CD8-positive, alpha-beta memory T cell (primary cell): ENCODE data around the gene CIB4. TPM values are rescaled to one million over a fixed set of nuclear protein-coding genes. Genes with fewer than 3 reads are reported as not detected.

Experiments used
- CTCF ChIA-PET: fragments of 350-600 bp; sonication (Branson Sonifier 250); formaldehyde crosslinking; loops from one replicate; lab custom pipeline; 2021; ENCODE audit warnings: antibody characterized with exemption; lab: Charles Lee
- POLR2A ChIA-PET: fragments of 350-600 bp; sonication (Branson Sonifier 250); formaldehyde crosslinking; loops from one replicate; lab custom pipeline; 2021; ENCODE audit warnings: antibody characterized with exemption; lab: Charles Lee
- DNase-seq, 5 donors: peaks; one replicate each; pipeline versions ENCODE4 v3.0.0 to v3.0.0-alpha.2; 2020 to 2022; ENCODE audit warnings: mixed read lengths in 1 of 5
- H3K27ac ChIP-seq: one replicate; pipeline ENCODE4 v1.7.0; 2013; ENCODE audit warnings: low read depth, mild to moderate bottlenecking, low read length, moderate library complexity
- H3K27me3 ChIP-seq: 2 replicates; pipeline ENCODE4 v1.7.0; 2013; ENCODE audit warnings: low read length, mild to moderate bottlenecking; ENCODE audit not compliant: insufficient read depth, poor library complexity, severe bottlenecking
- H3K36me3 ChIP-seq: 2 replicates; pipeline ENCODE4 v1.7.0; 2013; ENCODE audit warnings: mild to moderate bottlenecking, low read length, moderate library complexity; ENCODE audit not compliant: insufficient read depth
- H3K4me1 ChIP-seq: 2 replicates; pipeline ENCODE4 v1.7.0; 2013; ENCODE audit warnings: mild to moderate bottlenecking, low read length, moderate library complexity; ENCODE audit not compliant: insufficient read depth
- H3K4me3 ChIP-seq: 2 replicates; pipeline ENCODE4 v1.7.0; 2013; ENCODE audit warnings: mild to moderate bottlenecking, low read length
- H3K9me3 ChIP-seq: 2 replicates; pipeline ENCODE4 v1.7.0; 2013; ENCODE audit warnings: mild to moderate bottlenecking, low read length
- H3K27ac Mint-ChIP-seq, 8 donors: one replicate each; pipeline ENCODE4 v1.8.0; 2020 to 2021; ENCODE audit warnings: mixed read lengths in 8 of 8, mild to moderate bottlenecking in 6 of 8, inconsistent platforms in 3 of 8, moderate library complexity in 3 of 8
- H3K27me3 Mint-ChIP-seq, 2 donors: one replicate each; pipeline ENCODE4 v1.8.0; 2020 to 2021; ENCODE audit warnings: mixed read lengths in 2 of 2, mild to moderate bottlenecking in 1 of 2, moderate library complexity in 1 of 2
- H3K36me3 Mint-ChIP-seq, 3 donors: one replicate each; pipeline ENCODE4 v1.8.0; 2020 to 2021; ENCODE audit warnings: mixed read lengths in 3 of 3, inconsistent platforms in 1 of 3, mild to moderate bottlenecking in 1 of 3
- H3K4me1 Mint-ChIP-seq, 3 donors: one replicate each; pipeline ENCODE4 v1.8.0; 2020 to 2021; ENCODE audit warnings: mixed read lengths in 3 of 3, inconsistent platforms in 1 of 3, mild to moderate bottlenecking in 1 of 3
- H3K4me3 Mint-ChIP-seq, 7 donors: one replicate each; pipeline ENCODE4 v1.8.0; 2020 to 2021; ENCODE audit warnings: mixed read lengths in 7 of 7, mild to moderate bottlenecking in 6 of 7, moderate library complexity in 4 of 7, inconsistent platforms in 2 of 7
- H3K9me3 Mint-ChIP-seq, 5 donors: one replicate each; pipeline ENCODE4 v1.8.0; 2020 to 2022; ENCODE audit warnings: mixed read lengths in 5 of 5, mild to moderate bottlenecking in 3 of 5, moderate library complexity in 2 of 5, inconsistent platforms in 1 of 5
- polyA plus RNA-seq: library from polyadenylated mRNA; unstranded; fragments of 300-500 nt; fragmentation: Illumina TruSeq; gene quantifications from one replicate; pipeline ENCODE4 v1.2.3, GENCODE V29; 2021
- total RNA-seq, 2 experiments: library from RNA; stranded (reverse); gene quantifications; one replicate each; pipeline ENCODE4 v1.2.3, GENCODE V29; 2021

The CIB4 gene
- total and polyA plus RNA-seq, 3 experiments from 2014 or later = not detected

DNA sequence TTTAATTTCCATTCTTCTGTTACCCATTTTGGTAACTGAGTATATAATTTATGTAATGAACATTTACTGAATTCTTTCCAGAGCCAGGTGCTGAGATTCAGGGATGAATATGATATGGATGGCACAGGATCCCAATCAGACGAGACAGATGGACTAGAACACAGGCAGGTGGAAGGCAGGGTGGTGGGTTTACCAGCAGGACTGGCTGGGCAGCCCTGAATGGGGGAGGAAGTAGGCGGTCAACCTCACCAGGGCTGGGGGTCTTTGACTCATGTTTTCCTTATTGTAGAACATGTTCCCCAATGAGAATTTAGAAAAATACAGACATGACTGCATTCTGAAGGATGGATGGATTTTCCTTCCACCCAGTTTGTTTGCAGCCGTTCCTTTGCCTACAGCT, 80.3 kb downstream of the CIB4 start:
- H3K36me3 Mint-ChIP-seq = no peaks in the 10 kb centered on the region
- Histone ChIP-seq H3K4me1 (peaks cover 4% of the 10 kb centered on the region), H3K27ac (no peak overlapping the region), H3K4me3 (no peak overlapping the region), H3K36me3 (no peaks in the 10 kb centered on the region), H3K9me3 (no peaks in the 10 kb centered on the region), H3K27me3 (peaks cover 24% of the 10 kb centered on the region)
- peaks cover 36 to 84% of the 10 kb centered on the region in 2 donors for H3K27me3 Mint-ChIP-seq
- ChIA-PET POLR2A (no interaction called here), CTCF (interaction anchor here (3.4 kb wide), 1 partner anchor 17 kb away, joined by 7 read pairs; no protein-coding TSS in a partner anchor)
- H3K4me3 Mint-ChIP-seq = peak overlapping the region in 1 of 7 donors; percentile 54
- H3K4me1 Mint-ChIP-seq = peaks cover 5 to 15% (median 9%) of the 10 kb centered on the region in 3 donors
- no peak for DNase-seq
- H3K27ac Mint-ChIP-seq = no peak overlapping the region
- peaks cover 0 to 1% (median 0%) of the 10 kb centered on the region in 5 donors for H3K9me3 Mint-ChIP-seq

DNA sequence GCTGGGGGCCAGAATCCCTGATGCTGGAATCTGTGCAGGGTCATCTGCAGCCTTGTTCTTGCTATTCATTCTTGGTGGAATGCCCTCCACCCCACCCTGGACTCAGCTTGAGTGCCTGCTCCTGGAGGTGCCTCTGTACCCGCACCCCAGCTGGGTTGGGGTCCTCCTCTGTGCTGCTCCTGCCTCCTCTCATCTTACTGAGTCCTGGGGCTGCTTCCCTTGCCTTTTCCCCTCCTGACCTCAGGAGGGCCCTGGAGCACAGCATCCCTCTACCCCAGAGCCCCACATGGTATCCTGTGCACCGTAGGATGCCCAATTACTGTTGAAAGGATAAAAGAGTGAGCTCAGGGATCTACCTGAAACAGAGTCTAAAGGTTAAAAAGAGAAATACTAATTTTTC, 81.6 kb downstream of the CIB4 start:
- Histone ChIP-seq H3K4me3 (no peak overlapping the region), H3K9me3 (no peaks in the 10 kb centered on the region), H3K27me3 (peaks cover 22% of the 10 kb centered on the region), H3K36me3 (no peaks in the 10 kb centered on the region), H3K4me1 (peaks cover 4% of the 10 kb centered on the region), H3K27ac (no peak overlapping the region)
- CTCF ChIA-PET = no interaction called here
- H3K4me1 Mint-ChIP-seq = peaks cover 5 to 15% (median 9%) of the 10 kb centered on the region in 3 donors
- H3K4me3 Mint-ChIP-seq = no peak overlapping the region
- POLR2A ChIA-PET = no interaction called here
- H3K27me3 Mint-ChIP-seq = peaks cover 35 to 80% of the 10 kb centered on the region in 2 donors
- H3K27ac Mint-ChIP-seq = no peak overlapping the region
- peaks cover 0 to 1% (median 0%) of the 10 kb centered on the region in 5 donors for H3K9me3 Mint-ChIP-seq
- no peaks in the 10 kb centered on the region for H3K36me3 Mint-ChIP-seq
- no peak for DNase-seq

DNA sequence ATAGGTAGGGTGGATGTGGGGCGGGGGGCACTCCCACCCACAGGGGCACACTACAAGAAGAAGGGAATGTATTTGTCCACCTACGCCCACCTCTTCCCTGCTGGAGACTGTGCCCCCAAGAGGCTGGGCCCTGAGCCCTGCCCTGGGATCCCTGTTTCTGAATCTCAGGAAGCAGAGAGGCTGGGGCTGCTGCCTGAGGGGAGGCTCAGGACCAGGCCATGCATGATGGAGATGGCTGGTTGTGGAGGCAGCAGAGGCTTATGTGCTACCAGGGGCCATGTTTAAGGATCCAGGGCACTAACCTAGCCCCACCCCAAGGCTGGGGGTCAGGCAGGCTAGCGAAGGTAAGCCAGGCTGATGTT, 82.1 kb downstream of the CIB4 start:
- POLR2A ChIA-PET = no interaction called here
- Mint-ChIP-seq H3K27me3 (peaks cover 32 to 75% of the 10 kb centered on the region in 2 donors), H3K9me3 (peaks cover 0 to 1% (median 0%) of the 10 kb centered on the region in 5 donors), H3K27ac (no peak overlapping the region), H3K36me3 (no peaks in the 10 kb centered on the region), H3K4me3 (no peak overlapping the region), H3K4me1 (peaks cover 5 to 15% (median 9%) of the 10 kb centered on the region in 3 donors)
- Histone ChIP-seq H3K9me3 (no peaks in the 10 kb centered on the region), H3K27ac (no peak overlapping the region), H3K27me3 (peaks cover 17% of the 10 kb centered on the region), H3K36me3 (no peaks in the 10 kb centered on the region), H3K4me1 (peaks cover 4% of the 10 kb centered on the region), H3K4me3 (no peak overlapping the region)
- DNase-seq = no peak
- CTCF ChIA-PET = no interaction called here

DNA sequence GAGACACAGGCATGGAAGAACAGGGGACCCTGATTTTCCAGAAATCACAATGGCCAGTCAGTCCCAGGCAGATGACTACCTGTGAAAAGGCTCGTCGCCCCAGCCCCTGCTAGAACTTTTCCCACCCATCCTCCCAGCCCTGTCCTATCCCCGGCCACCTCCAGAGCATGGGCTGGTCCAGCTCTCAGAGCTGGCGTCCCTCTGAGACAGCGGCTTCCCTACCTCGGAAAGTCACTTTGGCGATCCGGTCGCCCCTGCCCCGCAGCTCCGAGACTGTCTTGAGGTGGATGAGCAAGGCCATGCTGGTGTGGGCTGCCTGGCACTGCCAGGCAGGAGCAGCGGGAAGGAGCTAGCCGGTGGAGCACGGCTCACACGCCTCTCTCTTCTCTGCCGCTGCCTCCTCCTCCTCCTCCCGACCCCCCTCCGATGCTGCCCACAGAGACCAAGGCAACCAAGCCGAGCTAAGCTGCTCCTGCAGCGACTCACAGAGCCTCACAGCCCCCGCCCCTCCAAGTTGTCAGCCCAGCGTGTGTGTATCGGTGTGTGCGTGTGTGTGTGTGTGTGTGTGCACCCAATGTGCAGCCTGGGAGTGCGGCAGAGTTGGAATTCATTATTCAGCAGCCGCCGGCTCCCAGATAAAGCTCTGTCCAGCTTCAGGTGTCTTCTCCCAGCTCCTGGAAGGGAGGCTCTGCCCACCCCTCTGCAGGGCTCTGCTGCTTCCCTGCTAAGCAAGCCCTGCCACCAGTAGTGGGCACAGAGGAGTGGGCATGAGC, 82.7 kb downstream of the CIB4 start:
- ChIA-PET CTCF (no interaction called here), POLR2A (no interaction called here)
- no peak overlapping the region for H3K4me3 Mint-ChIP-seq
- H3K27me3 Mint-ChIP-seq = peaks cover 31 to 72% of the 10 kb centered on the region in 2 donors
- H3K9me3 ChIP-seq = no peaks in the 10 kb centered on the region
- H3K4me1 Mint-ChIP-seq = peaks cover 5 to 15% (median 9%) of the 10 kb centered on the region in 3 donors
- no peak overlapping the region for H3K27ac Mint-ChIP-seq
- H3K36me3 ChIP-seq = no peaks in the 10 kb centered on the region
- H3K27ac ChIP-seq = no peak overlapping the region
- H3K36me3 Mint-ChIP-seq = no peaks in the 10 kb centered on the region
- no peak for DNase-seq
- peaks cover 12% of the 10 kb centered on the region for H3K27me3 ChIP-seq
- no peak overlapping the region for H3K4me3 ChIP-seq
- peaks cover 4% of the 10 kb centered on the region for H3K4me1 ChIP-seq
- H3K9me3 Mint-ChIP-seq = peaks cover 0 to 1% (median 0%) of the 10 kb centered on the region in 5 donors

DNA sequence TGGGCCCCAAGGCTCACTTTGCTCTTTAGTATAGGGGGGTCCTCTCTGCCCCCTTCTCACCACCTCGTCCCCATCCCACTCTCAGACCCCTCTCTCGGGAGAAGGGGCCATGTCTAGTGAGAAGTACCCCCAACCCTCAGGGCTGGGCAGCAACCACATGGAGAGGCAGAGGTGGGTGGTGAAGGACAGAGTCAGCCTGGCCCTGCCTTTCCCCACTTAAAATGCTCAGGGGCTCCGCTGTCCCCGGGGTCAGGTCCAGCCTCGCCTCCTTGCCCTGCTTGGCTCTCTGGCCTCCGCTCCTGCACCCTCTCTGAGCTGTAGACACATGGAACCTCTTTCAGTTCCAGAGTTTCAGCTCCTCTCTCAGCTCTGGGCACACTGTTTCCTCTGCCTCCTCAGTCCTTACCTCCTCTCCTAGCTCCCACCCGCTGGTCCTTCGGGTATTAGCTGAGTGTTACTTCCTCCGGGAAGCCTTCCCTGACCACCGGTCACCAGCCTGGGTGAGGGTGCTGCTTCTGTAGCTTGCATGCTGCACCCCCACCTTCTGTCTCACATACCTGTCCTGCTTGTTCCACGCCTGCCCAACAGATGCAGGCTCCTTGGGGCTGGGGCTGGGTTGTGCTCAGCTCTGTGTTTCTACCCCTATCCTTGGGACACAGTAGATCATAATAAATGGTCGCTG, 83.8 kb downstream of the CIB4 start:
- Mint-ChIP-seq H3K4me1 (peaks cover 2 to 6% (median 4%) of the 10 kb centered on the region in 3 donors), H3K4me3 (no peak overlapping the region), H3K27ac (peak overlapping the region in 1 of 8 donors; percentile 87), H3K36me3 (no peaks in the 10 kb centered on the region), H3K9me3 (peaks cover 0 to 1% (median 0%) of the 10 kb centered on the region in 5 donors), H3K27me3 (peaks cover 33 to 73% of the 10 kb centered on the region in 2 donors)
- Histone ChIP-seq H3K27me3 (peaks cover 10% of the 10 kb centered on the region), H3K9me3 (no peaks in the 10 kb centered on the region), H3K4me1 (peaks cover 4% of the 10 kb centered on the region), H3K36me3 (no peaks in the 10 kb centered on the region), H3K4me3 (no peak overlapping the region), H3K27ac (no peak overlapping the region)
- CTCF ChIA-PET = no interaction called here
- no peak for DNase-seq
- POLR2A ChIA-PET = no interaction called here

DNA sequence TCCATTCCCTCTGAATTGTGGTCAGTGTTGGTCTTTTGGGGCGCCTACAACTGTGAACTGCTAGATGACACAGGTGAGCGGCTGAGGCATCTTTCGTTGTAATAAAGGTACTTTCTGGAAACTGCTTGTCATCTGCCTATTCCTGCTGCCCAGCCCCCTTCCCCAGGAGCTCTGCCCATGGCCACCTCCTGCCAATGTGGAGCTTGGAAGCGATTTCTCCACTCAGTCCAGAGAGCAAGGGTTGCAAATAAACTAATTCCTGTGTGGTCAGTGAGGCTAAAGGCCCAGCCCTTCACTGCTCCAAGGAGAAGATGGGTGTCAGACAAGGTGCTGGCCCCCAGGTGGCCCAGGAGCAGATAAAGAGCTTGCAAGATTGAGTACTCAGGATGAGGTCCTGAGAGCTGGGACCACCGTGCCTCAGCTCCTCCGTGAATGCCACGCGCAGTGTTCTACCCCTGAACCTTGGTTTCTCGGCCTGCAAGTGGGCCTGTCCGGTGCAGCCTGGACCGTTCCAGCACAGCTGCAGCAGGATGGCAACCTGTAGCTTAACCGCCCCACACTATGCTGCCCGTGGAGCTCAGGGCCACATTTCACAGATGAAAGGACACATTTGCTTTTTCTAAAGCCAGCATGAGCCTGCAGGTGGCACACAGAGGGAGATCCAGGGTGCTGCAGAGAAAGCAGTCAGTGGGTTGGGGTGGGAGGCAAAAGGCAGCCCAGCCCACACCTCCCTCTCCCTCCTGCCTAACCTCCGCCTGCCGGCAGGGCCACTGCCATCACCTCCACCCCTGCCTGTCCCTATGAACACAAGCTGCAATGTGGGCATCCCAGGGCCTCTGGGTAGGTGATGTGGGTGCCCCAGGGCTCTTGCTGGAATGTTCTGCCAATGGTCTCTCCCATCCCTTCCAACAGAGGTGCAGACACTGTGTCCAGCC, 84.6 kb downstream of the CIB4 start:
- Mint-ChIP-seq H3K4me3 (peak overlapping the region in 1 of 7 donors; percentile 54), H3K27me3 (peaks cover 30 to 70% of the 10 kb centered on the region in 2 donors), H3K36me3 (no peaks in the 10 kb centered on the region), H3K4me1 (peaks cover 0 to 1% (median 0%) of the 10 kb centered on the region in 3 donors), H3K9me3 (peaks cover 0 to 1% (median 0%) of the 10 kb centered on the region in 5 donors), H3K27ac (no peak overlapping the region)
- no peak for DNase-seq
- H3K9me3 ChIP-seq = no peaks in the 10 kb centered on the region
- no peak overlapping the region for H3K27ac ChIP-seq
- no peaks in the 10 kb centered on the region for H3K36me3 ChIP-seq
- POLR2A ChIA-PET = no interaction called here
- H3K27me3 ChIP-seq = peaks cover 4% of the 10 kb centered on the region
- H3K4me3 ChIP-seq = no peak overlapping the region
- CTCF ChIA-PET = no interaction called here
- H3K4me1 ChIP-seq = no peaks in the 10 kb centered on the region

DNA sequence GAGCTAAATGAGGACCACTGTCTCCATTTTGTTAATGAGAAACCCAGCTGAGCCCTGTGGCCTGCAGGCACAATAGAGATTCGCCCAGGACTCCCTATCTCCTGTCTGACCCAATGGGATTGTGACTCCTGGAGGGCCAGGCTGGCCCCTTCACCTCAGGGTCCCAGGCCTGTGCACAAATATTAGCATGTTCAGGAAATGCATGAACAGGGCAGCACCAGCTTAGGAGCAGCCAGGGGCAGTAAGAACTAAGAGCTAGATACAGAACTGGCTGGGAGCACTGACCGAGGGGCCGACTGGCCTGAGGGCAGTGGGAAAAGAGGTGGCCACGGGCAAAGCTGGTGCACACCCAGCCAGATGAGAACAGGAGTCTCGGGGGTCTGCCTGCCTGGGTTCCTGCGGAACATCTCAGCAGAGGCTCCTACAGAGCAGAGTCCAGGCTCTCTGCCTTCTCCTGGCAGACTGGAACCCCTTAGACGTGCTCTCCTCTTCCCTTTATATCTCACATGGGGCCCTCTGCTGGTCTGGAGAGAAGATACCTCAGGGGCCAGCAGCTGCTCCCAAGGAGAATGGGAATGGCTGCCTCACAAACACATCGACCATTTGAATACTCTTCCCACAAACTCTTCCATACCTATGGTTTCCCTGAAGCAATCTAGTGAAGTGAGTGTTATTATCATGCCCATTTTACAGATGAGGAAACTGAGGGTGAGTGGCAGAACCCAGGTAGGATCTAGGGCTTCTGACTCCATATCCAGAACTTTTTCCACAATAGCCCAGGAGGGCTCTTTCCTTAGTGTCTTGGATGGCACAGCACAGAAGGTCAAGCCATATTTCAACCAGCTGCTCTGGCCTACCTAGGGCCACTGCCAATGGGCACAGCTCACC, 85.7 kb downstream of the CIB4 start:
- Histone ChIP-seq H3K27ac (no peak overlapping the region), H3K9me3 (no peaks in the 10 kb centered on the region), H3K4me3 (no peak overlapping the region), H3K27me3 (no peaks in the 10 kb centered on the region), H3K4me1 (no peaks in the 10 kb centered on the region), H3K36me3 (no peaks in the 10 kb centered on the region)
- POLR2A ChIA-PET = no interaction called here
- CTCF ChIA-PET = interaction anchor here (0.9 kb wide), 1 partner anchor 10 kb away, joined by 4 read pairs; no protein-coding TSS in a partner anchor
- Mint-ChIP-seq H3K4me1 (no peaks in the 10 kb centered on the region), H3K27me3 (peaks cover 26 to 60% of the 10 kb centered on the region in 2 donors), H3K4me3 (no peak overlapping the region), H3K27ac (no peak overlapping the region), H3K36me3 (no peaks in the 10 kb centered on the region), H3K9me3 (peaks cover 0 to 1% (median 0%) of the 10 kb centered on the region in 5 donors)
- no peak for DNase-seq
